WERI-Rb-1 (cell line): Measurements from ENCODE around the gene ENOX1.

Experiments
- DNase-seq: peaks from one replicate; pipeline ENCODE4 v3.0.0-alpha.2; 2020
- H3K27ac ChIP-seq: fragments of 250-450 bp; sonication (Bioruptor Pico); 2 replicates; pipeline ENCODE4 v1.5.1; 2020; ENCODE audit warnings: mild to moderate bottlenecking, moderate library complexity
- H3K27me3 ChIP-seq: fragments of 250-450 bp; sonication (Bioruptor Pico); 2 replicates; pipeline ENCODE4 v1.5.1; 2021; ENCODE audit warnings: mild to moderate bottlenecking, low read depth, moderate library complexity; ENCODE audit not compliant: insufficient read depth, severe bottlenecking
- H3K36me3 ChIP-seq: fragments of 250-450 bp; sonication (Bioruptor Pico); 2 replicates; pipeline ENCODE4 v1.5.1; 2020; ENCODE audit warnings: mild to moderate bottlenecking, moderate library complexity
- H3K4me3 ChIP-seq: 2 replicates; pipeline ENCODE4 v1.5.1; 2011; ENCODE audit warnings: low read depth, mild to moderate bottlenecking, control low read depth, low read length
- H3K9me3 ChIP-seq: fragments of 250-450 bp; sonication (Bioruptor Pico); 2 replicates; pipeline ENCODE4 v1.5.1; 2021; ENCODE audit warnings: mild to moderate bottlenecking, moderate library complexity; ENCODE audit not compliant: severe bottlenecking
- TF ChIP-seq, protein P1 (sequence below): IDR thresholded peaks from 2 replicates; pipeline ENCODE4 v1.5.1; 2011; ENCODE audit warnings: low read depth, mild to moderate bottlenecking, control low read depth, inconsistent platforms, low read length

Gene ENOX1

DNA sequence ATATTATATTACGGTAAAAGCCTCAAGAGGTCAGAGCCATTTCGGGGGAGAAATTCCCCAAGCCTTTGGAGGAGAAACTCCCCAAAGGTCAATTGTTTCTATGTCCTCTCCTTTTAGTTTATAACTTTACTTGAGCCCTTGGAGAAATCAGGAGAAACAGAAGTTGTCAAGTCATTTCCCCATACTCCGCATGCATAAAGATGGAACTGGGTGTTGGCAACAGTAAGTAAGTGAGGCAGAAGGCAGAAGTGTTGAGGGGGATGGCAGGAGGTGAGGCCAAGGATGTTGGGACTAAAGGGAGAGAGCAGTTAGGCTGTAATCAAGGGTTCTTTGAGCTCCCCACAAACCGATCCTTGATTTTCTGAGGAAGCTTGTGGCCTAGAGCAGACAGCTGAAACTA lies 307.9 kb downstream of the ENOX1 start:
- TF ChIP-seq, protein P1, sequence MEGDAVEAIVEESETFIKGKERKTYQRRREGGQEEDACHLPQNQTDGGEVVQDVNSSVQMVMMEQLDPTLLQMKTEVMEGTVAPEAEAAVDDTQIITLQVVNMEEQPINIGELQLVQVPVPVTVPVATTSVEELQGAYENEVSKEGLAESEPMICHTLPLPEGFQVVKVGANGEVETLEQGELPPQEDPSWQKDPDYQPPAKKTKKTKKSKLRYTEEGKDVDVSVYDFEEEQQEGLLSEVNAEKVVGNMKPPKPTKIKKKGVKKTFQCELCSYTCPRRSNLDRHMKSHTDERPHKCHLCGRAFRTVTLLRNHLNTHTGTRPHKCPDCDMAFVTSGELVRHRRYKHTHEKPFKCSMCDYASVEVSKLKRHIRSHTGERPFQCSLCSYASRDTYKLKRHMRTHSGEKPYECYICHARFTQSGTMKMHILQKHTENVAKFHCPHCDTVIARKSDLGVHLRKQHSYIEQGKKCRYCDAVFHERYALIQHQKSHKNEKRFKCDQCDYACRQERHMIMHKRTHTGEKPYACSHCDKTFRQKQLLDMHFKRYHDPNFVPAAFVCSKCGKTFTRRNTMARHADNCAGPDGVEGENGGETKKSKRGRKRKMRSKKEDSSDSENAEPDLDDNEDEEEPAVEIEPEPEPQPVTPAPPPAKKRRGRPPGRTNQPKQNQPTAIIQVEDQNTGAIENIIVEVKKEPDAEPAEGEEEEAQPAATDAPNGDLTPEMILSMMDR = no peak
- Histone ChIP-seq H3K27ac (no peak overlapping the region), H3K36me3 (no peaks in the 10 kb centered on the region), H3K27me3 (no peaks in the 10 kb centered on the region), H3K4me3 (no peak overlapping the region), H3K9me3 (no peaks in the 10 kb centered on the region)
- no peak for DNase-seq

GRCh38 chr13:43478211-43478610 lies 308.6 kb downstream of the ENOX1 start:
- Histone ChIP-seq H3K4me3 (no peak overlapping the region), H3K27me3 (no peaks in the 10 kb centered on the region), H3K9me3 (no peaks in the 10 kb centered on the region), H3K36me3 (no peaks in the 10 kb centered on the region), H3K27ac (no peak overlapping the region)
- TF ChIP-seq, protein P1 = no peak
- DNase-seq = no peak

DNA sequence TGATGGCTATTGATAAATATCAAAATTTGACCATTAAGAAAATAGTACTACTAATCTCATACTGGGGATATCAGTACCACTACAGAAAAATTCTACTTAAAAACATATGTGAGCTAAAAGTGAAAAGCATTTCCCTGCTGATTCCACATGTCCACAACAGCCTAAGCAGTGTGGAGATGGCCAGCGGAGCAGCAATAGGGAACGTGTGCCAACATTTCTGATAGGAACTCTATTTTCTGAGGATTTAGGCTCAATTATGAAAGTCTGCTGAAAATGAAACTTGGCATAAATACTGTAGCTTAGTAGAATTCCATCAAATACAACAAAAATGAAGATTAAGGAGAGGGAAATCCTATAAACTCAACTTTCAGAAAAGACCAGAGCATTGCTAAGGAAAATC lies 311.6 kb downstream of the ENOX1 start:
- DNase-seq = no peak
- no peaks in the 10 kb centered on the region for H3K9me3 ChIP-seq
- TF ChIP-seq, protein P1 = no peak
- H3K27ac ChIP-seq = no peak overlapping the region
- H3K4me3 ChIP-seq = no peak overlapping the region
- H3K36me3 ChIP-seq = no peaks in the 10 kb centered on the region
- H3K27me3 ChIP-seq = no peaks in the 10 kb centered on the region

GRCh38 chr13:43473437-43473836 lies 313.3 kb downstream of the ENOX1 start:
- H3K9me3 ChIP-seq = no peaks in the 10 kb centered on the region

GRCh38 chr13:43472980-43473379 lies 313.8 kb downstream of the ENOX1 start:
- no peak for DNase-seq
- no peaks in the 10 kb centered on the region for H3K9me3 ChIP-seq
- H3K36me3 ChIP-seq = no peaks in the 10 kb centered on the region
- no peak overlapping the region for H3K4me3 ChIP-seq
- no peaks in the 10 kb centered on the region for H3K27me3 ChIP-seq
- no peak overlapping the region for H3K27ac ChIP-seq
- TF ChIP-seq, protein P1 = no peak

More at GRCh38 chr13:43473437-43473836, 313.3 kb downstream of the ENOX1 start:
- H3K27ac ChIP-seq = no peak overlapping the region
- TF ChIP-seq, protein P1 = no peak
- no peak overlapping the region for H3K4me3 ChIP-seq
- H3K27me3 ChIP-seq = no peaks in the 10 kb centered on the region
- no peak for DNase-seq
- H3K36me3 ChIP-seq = no peaks in the 10 kb centered on the region

DNA sequence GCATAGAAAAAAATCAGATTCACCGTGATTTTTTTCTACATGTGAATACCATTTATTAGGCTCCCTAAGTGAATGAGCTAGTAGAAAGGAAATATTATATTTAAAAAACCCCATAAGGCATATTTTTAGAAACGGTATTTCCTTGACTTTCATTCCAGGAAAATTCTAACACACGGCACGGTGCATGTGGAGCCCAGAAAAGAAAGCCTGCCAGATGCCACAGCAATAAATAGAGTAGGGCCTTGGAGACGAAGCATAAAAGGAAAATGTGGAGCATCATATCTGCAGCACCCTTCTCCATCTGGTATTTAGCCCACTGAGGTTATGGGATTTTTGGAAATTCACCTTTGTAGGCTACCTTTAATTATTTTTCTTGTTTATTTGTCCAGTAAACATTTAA lies 314.4 kb downstream of the ENOX1 start:
- Histone ChIP-seq H3K27me3 (no peaks in the 10 kb centered on the region), H3K4me3 (no peak overlapping the region), H3K36me3 (no peaks in the 10 kb centered on the region), H3K27ac (no peak overlapping the region), H3K9me3 (no peaks in the 10 kb centered on the region)
- no peak for DNase-seq
- TF ChIP-seq, protein P1 = no peak
